Astrocyte of the cerebellum (primary cell): Measurements from ENCODE around the gene DLK1.

Experiments used
- DNase-seq: peaks from one replicate; pipeline ENCODE4 v3.0.0-alpha.2; 2011; ENCODE audit warnings: low read depth
- H3K4me3 ChIP-seq: 2 replicates; pipeline ENCODE4 v1.5.1; 2011; ENCODE audit warnings: mild to moderate bottlenecking, low read depth, low read length, moderate library complexity
- in situ Hi-C: cut with HindIII; loops from 2 replicates; pipeline ENCODE4 v1.10.0; 2017; ENCODE audit warnings: low sequenced_read_pairs
- TF ChIP-seq, protein P1 (sequence below): IDR thresholded peaks from 2 replicates; pipeline ENCODE4 v1.5.1; 2012; ENCODE audit warnings: low read length, low read depth, moderate library complexity, mild to moderate bottlenecking; ENCODE audit errors: missing control alignments

DLK1 gene

DNA sequence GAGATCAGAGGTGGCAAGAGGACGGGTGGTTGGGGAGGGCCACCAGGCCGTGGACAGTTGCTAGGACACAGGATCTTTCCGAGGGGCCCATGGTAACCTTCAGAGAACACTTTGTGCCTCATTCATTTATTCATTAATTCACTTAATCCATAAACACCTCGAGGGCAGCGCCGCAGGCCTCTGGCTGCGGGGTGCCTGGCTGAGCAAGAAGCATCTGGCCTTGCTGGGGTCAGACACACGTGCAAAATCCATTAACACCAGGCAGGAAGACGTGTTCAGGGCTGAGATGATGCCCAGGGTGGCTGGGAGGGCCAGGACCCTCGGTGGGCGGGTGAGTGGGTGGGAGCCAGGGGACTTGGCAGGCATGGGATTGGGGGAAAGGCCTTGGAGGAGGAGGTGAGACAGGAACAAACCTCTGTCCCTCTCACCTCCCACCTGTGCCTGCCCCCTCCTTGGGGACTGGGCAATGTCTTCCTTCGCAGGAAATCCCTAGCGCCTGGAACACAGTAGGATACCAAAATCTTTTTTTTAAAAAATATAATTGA, 6.6 kb upstream of the DLK1 start:
- TF ChIP-seq, protein P1, sequence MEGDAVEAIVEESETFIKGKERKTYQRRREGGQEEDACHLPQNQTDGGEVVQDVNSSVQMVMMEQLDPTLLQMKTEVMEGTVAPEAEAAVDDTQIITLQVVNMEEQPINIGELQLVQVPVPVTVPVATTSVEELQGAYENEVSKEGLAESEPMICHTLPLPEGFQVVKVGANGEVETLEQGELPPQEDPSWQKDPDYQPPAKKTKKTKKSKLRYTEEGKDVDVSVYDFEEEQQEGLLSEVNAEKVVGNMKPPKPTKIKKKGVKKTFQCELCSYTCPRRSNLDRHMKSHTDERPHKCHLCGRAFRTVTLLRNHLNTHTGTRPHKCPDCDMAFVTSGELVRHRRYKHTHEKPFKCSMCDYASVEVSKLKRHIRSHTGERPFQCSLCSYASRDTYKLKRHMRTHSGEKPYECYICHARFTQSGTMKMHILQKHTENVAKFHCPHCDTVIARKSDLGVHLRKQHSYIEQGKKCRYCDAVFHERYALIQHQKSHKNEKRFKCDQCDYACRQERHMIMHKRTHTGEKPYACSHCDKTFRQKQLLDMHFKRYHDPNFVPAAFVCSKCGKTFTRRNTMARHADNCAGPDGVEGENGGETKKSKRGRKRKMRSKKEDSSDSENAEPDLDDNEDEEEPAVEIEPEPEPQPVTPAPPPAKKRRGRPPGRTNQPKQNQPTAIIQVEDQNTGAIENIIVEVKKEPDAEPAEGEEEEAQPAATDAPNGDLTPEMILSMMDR, result no peak
- in situ Hi-C loops, result no loop called here

DNA sequence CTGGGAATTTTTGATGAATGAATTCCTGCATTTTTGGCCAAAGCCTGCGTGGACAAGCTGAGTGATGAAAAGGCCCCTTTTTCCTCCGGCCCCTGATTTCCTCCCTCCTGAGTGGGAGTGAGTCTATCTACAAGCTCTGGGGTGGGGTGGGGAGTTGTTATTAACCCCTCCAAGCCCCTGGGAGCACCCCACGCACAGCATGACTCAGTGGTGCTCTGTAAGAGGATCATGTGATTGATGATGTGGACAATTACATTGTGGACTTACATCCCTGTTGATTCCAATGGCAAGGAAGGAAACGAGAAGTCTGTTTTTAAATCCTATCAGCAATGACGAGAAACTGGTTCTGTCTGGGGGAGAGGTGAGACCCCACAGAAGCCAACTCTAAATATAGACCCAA, 5.1 kb upstream of the DLK1 start:
- in situ Hi-C loops, result no loop called here
- no peak overlapping the region for H3K4me3 ChIP-seq
- TF ChIP-seq, protein P1, result no peak
- no peak for DNase-seq

More for the DNA sequence above, 6.6 kb upstream of the DLK1 start:
- H3K4me3 ChIP-seq, result no peak overlapping the region
- no peak for DNase-seq

DNA sequence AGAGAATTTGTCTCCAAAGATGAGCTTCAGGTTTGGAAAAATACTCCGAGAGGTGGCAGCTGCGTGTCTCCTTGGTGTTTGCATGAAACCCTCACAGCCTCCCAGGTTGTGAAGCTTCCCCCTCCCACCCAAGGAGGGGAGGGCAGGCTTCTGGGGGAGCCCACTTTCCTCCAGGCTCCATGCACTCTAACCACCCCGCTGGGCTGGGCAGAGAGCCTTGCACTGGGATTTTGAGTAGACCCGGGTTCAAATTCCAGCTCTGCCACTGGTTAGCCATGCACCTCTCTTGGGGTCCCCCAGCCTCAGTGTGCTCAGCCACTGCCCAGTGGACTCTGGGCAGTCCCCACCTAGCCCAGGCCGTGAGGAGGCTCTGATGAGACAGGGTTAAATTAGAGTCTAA, 4.3 kb upstream of the DLK1 start:
- no peak for DNase-seq
- TF ChIP-seq, protein P1, result no peak
- in situ Hi-C loops, result no loop called here
- H3K4me3 ChIP-seq, result no peak overlapping the region

DNA sequence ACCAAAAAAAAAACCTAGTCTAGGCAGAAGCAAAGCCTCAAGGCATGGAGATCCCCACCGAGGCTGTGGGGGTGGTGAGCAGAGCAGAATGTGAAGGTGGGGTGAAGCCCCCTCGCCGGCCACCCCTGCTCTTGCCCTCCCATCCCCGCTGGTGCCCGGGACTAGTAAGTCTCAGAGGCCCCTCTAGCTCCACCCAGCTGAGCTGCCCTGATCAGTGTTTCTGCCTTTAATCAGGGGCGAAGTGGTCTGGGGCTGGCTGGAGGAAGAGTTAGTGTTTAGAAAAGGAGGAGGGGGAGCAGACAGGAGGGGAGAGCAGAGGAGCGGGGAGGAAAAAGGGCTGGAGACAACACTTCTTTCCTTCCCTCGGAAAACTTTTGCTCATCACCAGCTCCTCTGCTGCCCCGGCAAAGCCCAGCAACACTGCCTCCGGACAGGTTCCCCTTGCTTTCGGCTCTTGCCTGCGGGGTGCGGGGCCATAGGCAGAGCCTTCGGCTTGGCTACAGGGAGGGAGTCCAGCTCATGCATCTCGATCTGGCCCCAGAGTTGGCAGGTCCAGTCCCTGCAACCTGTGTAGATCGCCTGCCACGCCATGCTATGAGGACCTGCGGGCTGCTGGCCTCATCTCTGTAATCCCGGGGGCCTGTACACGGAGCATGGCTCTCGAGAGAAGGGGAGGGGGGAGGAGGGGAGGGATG, 3.4 kb upstream of the DLK1 start:
- no peak for DNase-seq
- TF ChIP-seq, protein P1, result no peak
- no peak overlapping the region for H3K4me3 ChIP-seq
- in situ Hi-C loops, result no loop called here

DNA sequence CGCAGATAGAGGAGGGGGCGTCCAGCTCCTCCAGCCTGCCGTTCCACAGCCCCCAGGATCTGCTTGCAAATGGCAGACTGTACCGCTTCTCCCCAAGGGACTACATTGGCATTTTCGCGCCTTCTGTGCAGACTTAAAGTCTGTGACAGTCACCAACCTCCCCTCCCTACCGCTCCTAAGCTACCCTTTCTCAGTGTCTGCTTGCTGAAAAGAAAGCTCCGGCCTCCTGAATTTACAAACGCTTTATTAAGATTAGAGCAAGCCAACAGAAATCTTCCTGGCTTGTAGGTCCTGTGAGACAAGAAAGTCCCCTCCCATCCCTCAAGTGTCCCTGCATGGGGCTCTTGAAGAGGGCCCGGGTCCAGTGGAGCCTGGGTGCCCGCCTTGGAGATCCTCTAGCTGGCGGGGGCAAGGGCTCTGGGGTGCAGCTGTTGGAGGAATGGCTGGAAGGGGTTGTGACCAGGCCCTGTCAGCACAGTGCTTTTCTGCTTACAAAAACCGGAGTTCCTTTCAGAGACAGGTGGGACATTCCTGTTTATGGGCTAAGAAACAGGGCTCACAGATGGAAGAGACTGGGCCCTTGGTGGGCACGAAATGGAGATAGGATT, 2.8 kb upstream of the DLK1 start:
- TF ChIP-seq, protein P1, result no peak
- in situ Hi-C loops, result no loop called here
- no peak for DNase-seq
- no peak overlapping the region for H3K4me3 ChIP-seq

DNA sequence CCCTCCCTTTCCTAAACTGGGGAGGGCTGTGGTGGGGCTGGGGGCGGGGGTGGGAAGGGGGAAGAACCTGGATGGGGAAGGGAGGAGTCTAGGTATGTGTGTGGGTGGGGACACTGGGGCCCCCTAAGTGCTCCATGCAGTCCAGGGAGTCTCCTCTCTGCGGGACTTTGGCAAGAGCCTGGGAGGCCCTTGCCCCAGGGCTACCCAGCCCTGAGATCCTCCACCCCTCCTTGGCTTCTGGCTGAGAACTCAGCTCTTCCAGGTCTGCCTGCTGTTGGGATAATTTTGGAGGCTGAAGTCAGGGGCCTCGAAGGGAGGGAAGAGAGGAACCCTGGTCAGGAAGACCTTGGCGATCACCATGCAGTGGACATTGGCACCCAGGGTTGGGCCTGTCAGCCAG, 2.2 kb upstream of the DLK1 start:
- in situ Hi-C loops, result no loop called here
- no peak overlapping the region for H3K4me3 ChIP-seq
- TF ChIP-seq, protein P1, result no peak
- no peak for DNase-seq
